OCI-LY3 (cell line): ENCODE measurements around the gene ZNF19.

Experiments used
- CTCF ChIP-seq: fragments of 200-600, 300-600 bp; sonication (generic); IDR thresholded peaks from 2 replicates; pipeline ENCODE4 v1.5.1; 2014; ENCODE audit warnings: antibody characterized with exemption, low read length, low read depth
- EZH2phosphoT487 ChIP-seq: fragments of 200-600 bp; shearing (Covaris generic); IDR thresholded peaks from 2 replicates; pipeline ENCODE4 v1.6.1; 2018; ENCODE audit warnings: antibody characterized with exemption, mixed run types, low read depth

DNA sequence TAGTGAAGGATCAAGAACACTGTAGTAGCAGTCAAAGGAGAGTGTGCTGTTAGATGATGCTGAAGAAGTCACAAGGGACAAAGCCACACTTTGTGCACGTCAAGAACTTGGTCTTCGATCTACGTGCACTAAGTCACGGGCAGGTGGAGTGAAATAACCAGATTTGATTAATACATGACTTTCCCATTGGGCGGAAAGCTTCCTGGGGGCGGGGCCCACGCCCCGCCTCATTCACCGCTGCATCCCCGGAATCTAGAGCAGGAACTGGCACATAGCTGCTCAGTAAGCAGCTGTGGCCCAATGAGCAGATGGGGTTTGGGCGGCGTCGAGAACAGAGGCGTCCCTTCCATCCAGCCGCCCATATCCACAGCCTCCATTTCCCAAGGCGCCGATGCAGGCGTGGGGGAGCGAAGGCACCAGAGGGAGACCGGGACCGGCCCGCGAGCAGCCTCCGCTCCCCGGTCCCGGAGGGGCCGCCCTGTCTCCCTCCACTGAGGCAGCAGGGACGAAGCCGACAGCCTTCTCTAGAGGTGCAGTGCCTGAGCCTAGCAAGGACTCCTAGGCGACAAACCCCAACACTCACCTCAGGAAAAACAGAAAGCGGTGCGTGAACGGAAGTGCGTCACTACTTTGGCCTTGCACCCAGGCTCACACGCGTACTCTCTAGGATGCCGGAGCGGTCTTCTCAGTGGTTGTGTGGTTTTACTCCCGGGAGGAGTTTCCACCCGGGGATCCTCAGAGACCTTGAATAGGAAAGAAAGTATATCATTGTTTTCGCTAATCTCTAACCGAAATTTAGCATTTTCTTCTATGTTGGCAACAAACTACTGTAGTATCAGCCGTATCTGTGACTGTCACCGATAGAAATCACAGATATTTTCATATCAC lies 4.9 kb downstream of the ZNF19 start:
- TF ChIP-seq CTCF (no peak), EZH2phosphoT487 (no peak)
